GM12892 (cell line): ENCODE results near the gene CDKL5.

ENCODE experiments used
- POLR2A ChIP-seq: IDR thresholded peaks from 2 replicates; pipeline ENCODE4 v1.6.1; 2011; ENCODE audit warnings: low read depth, low read length, control low read depth
- TAF1 ChIP-seq: IDR thresholded peaks from 2 replicates; pipeline ENCODE4 v1.6.1; 2011; ENCODE audit warnings: low read depth, mild to moderate bottlenecking, control low read depth, low read length, borderline replicate concordance

- no peak for TF ChIP-seq POLR2A
- TF ChIP-seq TAF1 = no peak
Observed at GRCh38 chrX:18566748-18567147, 141.3 kb downstream of the CDKL5 start.
